ENCODE measurements around the gene YIPF2. TPM values are rescaled to one million over a fixed set of nuclear protein-coding genes. Genes with fewer than 3 reads are reported as not detected.

Gene YIPF2
- polyA plus RNA-seq, 1 donor: 25.4 TPM

DNA sequence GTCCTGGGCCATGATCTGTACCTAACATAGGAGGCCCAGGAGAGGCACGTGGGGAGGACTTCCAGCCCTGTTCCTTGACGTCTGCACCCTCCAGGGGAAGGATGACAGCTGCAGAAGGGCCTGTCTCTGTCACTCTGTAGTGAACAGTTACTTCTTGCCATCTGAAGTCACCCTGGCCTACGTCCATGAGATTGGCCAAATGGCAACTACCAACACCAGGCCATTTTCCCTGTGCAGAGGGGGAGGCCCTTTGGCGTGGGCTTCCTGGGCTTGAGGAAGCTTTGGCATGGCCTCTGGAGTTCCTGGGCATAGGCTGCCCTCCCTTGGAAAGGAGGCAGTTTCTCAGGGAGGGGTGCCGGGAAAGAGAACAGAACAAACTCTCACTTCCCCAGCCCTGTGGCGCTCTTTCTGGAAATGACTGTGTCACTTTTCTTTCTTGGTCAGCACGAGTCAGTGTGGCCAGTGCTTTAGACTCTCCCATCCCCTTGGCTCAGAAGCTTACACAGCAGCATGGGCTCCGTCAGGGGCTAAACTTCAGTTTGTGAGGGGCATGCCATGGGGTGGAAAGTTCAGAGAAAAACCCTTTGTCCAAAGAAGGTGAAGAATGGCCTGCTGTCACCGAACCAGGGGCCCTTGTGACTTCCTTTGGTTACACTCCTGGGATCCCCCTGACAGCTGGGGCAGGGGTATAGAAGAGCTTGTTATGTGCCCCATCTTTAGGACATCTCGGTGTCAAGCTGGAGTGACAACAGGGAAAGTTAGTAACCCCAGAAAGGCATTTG lies 51.8 kb downstream of the YIPF2 start:
- DNase-seq (ENCODE audit: low read depth): no peak

DNA sequence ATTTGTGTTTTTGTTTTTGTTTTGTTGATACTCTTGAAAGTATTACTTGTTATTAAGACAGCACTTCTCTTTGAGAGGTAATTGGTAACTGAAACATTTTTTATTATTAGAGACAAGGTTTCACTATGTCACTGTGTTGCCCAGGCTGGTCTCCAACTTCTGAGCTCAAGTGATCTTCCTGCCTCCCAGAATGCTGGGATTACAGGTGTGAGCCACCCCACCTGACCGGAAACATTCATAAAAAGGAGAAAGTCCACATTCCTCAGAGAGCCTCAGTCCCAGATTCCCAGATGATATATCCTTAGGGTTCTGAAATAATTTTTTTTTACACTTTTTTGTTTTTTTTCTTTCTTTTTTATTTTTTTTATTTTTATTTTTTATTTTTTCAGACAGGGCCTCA lies 54.4 kb downstream of the YIPF2 start:
- DNase-seq (ENCODE audit: low read depth): no peak

DNA sequence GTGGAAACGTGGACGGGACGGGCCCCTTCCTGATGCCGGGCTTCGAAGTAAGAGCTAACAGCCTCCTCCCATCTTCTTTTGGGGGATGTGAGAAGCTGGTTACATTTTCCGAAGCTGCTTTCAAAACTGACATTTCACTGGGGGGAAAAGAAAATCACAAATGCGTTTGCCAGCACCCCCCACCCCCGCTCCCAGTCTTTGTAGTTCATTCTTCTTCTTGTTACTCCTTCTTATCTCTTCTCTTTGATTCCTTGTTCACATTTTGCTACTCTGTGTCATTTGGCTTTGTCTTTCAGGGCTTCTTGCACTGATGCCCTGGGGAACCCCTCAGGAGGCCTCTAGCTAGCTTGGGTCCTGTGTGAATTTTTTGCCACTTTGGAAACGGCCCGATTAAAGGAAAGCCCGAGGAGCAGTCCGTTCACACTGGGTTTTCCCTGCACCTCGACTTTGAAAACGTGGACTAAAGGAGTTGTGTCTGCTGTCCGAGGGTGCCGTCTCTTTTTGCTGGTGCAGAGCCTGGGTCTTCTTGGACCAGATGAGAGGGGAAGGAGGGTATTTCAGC lies 55.8 kb downstream of the YIPF2 start:
- DNase-seq (ENCODE audit: low read depth): no peak

Other genes with a start within 250 kb of the YIPF2 start
- gene QTRT1, start 227.2 kb downstream of the YIPF2 start, polyA plus RNA-seq (ENCODE audit: insufficient read length): 31.7 TPM
- gene DNM2, start 210.6 kb downstream of the YIPF2 start, polyA plus RNA-seq (ENCODE audit: insufficient read length): 75.8 TPM
- 42.4 TPM for gene TMED1, start 92.4 kb downstream of the YIPF2 start, polyA plus RNA-seq (ENCODE audit: insufficient read length)
- gene C19orf38, start 80.2 kb downstream of the YIPF2 start, polyA plus RNA-seq (ENCODE audit: insufficient read length): 3.0 TPM
- gene CARM1, start 57.1 kb downstream of the YIPF2 start, polyA plus RNA-seq (ENCODE audit: insufficient read length): 65.0 TPM
- gene TIMM29, start 172 bp upstream of the YIPF2 start, polyA plus RNA-seq (ENCODE audit: insufficient read length): 18.1 TPM
- 91.4 TPM for gene SMARCA4, start 32.4 kb upstream of the YIPF2 start, polyA plus RNA-seq (ENCODE audit: insufficient read length)
- gene LDLR, start 160.8 kb upstream of the YIPF2 start, polyA plus RNA-seq (ENCODE audit: insufficient read length): 17.7 TPM
- gene SPC24, start 227.1 kb upstream of the YIPF2 start, polyA plus RNA-seq (ENCODE audit: insufficient read length): 9.2 TPM

All from forelimb muscle (tissue), 1 donor.